Smooth muscle cell (in vitro differentiated cells): ENCODE results near the gene ACO2. TPM values are rescaled to one million over a fixed set of nuclear protein-coding genes. Genes with fewer than 3 reads are reported as not detected.

Experiments used
- DNase-seq: peaks from one replicate; lab custom pipeline; 2025; ENCODE audit not compliant: unreplicated experiment; lab: John Stamatoyannopoulos, UW
- H2AFZ ChIP-seq: fragments of 200-600 bp; sonication (generic); 2 replicates; pipeline ENCODE4 v1.6.0; 2016; ENCODE audit warnings: antibody characterized with exemption, low read depth, mild to moderate bottlenecking
- H3F3A ChIP-seq: fragments of 200-600 bp; sonication (generic); 2 replicates; pipeline ENCODE4 v1.6.0; 2017; ENCODE audit warnings: antibody characterized with exemption, low read depth
- H3K27ac ChIP-seq: fragments of 200-600 bp; sonication (generic); 2 replicates; pipeline ENCODE4 v1.5.1; 2016; ENCODE audit warnings: low read depth, mild to moderate bottlenecking
- H3K27me3 ChIP-seq: fragments of 200-600 bp; sonication (generic); 2 replicates; pipeline ENCODE4 v1.6.1; 2016; ENCODE audit warnings: low read depth, mild to moderate bottlenecking
- H3K36me3 ChIP-seq: fragments of 200-600 bp; sonication (generic); 2 replicates; pipeline ENCODE4 v1.5.1; 2016; ENCODE audit warnings: low read depth
- H3K4me1 ChIP-seq: fragments of 200-600 bp; sonication (generic); 2 replicates; pipeline ENCODE4 v1.5.1; 2016; ENCODE audit warnings: low read depth
- H3K4me2 ChIP-seq: fragments of 200-600 bp; sonication (generic); 2 replicates; pipeline ENCODE4 v1.6.0; 2016; ENCODE audit warnings: mild to moderate bottlenecking
- H3K4me3 ChIP-seq: fragments of 200-600 bp; sonication (generic); 2 replicates; pipeline ENCODE4 v1.5.1; 2016; ENCODE audit warnings: mild to moderate bottlenecking
- H3K79me2 ChIP-seq: fragments of 200-600 bp; sonication (generic); 2 replicates; pipeline ENCODE4 v1.6.0; 2016; ENCODE audit warnings: low read depth, mild to moderate bottlenecking
- H3K9ac ChIP-seq: fragments of 200-600 bp; sonication (generic); 2 replicates; pipeline ENCODE4 v1.6.0; 2016; ENCODE audit warnings: low read depth
- H3K9me3 ChIP-seq: fragments of 200-600 bp; sonication (generic); replicated peaks from 2 replicates; pipeline ENCODE4 v1.5.1; 2016; ENCODE audit warnings: low read depth
- H4K20me1 ChIP-seq: fragments of 200-600 bp; sonication (generic); 2 replicates; pipeline ENCODE4 v1.6.0; 2016; ENCODE audit warnings: low read depth
- WGBS: methylation state at CpG from one replicate; pipeline ENCODE4 v1.1.7; 2016; ENCODE audit warnings: low lambda C conversion rate; 5-methylcytosine and 5-hydroxymethylcytosine counted together
- polyA plus RNA-seq: library from polyadenylated mRNA; unstranded; fragments of >200 nt; fragmentation: Nextera tagmentation; extraction: Ambion mirVana; gene quantifications from 2 replicates; pipeline ENCODE4 v1.2.1, GENCODE V29; 2016
- total RNA-seq: library from RNA; depleted of rRNA; stranded (reverse); fragments of >200 nt; gene quantifications from 2 replicates; pipeline ENCODE4 v1.2.3, GENCODE V29; 2014
- TF ChIP-seq, protein P1 (sequence below): fragments of 200-600 bp; sonication (generic); IDR thresholded peaks from 2 replicates; pipeline ENCODE4 v1.5.1; 2017; ENCODE audit warnings: borderline replicate concordance, mild to moderate bottlenecking, antibody characterized with exemption; ENCODE audit not compliant: insufficient read depth, poor library complexity, severe bottlenecking

The ACO2 gene
- total and polyA plus RNA-seq, 2 experiments from 2014 or later = 33.0 to 72.1 TPM

GRCh38 chr22:41574847-41575381, 106.0 kb downstream of the ACO2 start:
- Histone ChIP-seq H3F3A (no peaks in the 10 kb centered on the region), H3K4me1 (no peaks in the 10 kb centered on the region), H3K79me2 (no peaks in the 10 kb centered on the region), H3K4me2 (no peak overlapping the region), H3K27me3 (no peaks in the 10 kb centered on the region), H2AFZ (no peak overlapping the region), H4K20me1 (no peaks in the 10 kb centered on the region), H3K36me3 (no peaks in the 10 kb centered on the region), H3K9ac (no peak overlapping the region), H3K4me3 (no peak overlapping the region), H3K9me3 (no peaks in the 10 kb centered on the region), H3K27ac (no peak overlapping the region)
- DNase-seq = no peak
- 89% methylated on average over 21 of the region's 26 CpGs for WGBS
- TF ChIP-seq, protein P1, sequence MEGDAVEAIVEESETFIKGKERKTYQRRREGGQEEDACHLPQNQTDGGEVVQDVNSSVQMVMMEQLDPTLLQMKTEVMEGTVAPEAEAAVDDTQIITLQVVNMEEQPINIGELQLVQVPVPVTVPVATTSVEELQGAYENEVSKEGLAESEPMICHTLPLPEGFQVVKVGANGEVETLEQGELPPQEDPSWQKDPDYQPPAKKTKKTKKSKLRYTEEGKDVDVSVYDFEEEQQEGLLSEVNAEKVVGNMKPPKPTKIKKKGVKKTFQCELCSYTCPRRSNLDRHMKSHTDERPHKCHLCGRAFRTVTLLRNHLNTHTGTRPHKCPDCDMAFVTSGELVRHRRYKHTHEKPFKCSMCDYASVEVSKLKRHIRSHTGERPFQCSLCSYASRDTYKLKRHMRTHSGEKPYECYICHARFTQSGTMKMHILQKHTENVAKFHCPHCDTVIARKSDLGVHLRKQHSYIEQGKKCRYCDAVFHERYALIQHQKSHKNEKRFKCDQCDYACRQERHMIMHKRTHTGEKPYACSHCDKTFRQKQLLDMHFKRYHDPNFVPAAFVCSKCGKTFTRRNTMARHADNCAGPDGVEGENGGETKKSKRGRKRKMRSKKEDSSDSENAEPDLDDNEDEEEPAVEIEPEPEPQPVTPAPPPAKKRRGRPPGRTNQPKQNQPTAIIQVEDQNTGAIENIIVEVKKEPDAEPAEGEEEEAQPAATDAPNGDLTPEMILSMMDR = no peak

GRCh38 chr22:41575533-41575932, 106.6 kb downstream of the ACO2 start:
- WGBS = 96% methylated on average over 15 of the region's 15 CpGs
- no peaks in the 10 kb centered on the region for H3K79me2 ChIP-seq
- no peak overlapping the region for H3K4me2 ChIP-seq
- no peak for DNase-seq
- H2AFZ ChIP-seq = no peak overlapping the region
- H3K4me1 ChIP-seq = no peaks in the 10 kb centered on the region
- H3K4me3 ChIP-seq = no peak overlapping the region
- H3K36me3 ChIP-seq = no peaks in the 10 kb centered on the region
- no peaks in the 10 kb centered on the region for H4K20me1 ChIP-seq
- no peaks in the 10 kb centered on the region for H3K27me3 ChIP-seq
- no peak overlapping the region for H3K9ac ChIP-seq
- no peaks in the 10 kb centered on the region for H3F3A ChIP-seq
- TF ChIP-seq, protein P1 = no peak
- H3K27ac ChIP-seq = no peak overlapping the region
- no peaks in the 10 kb centered on the region for H3K9me3 ChIP-seq

DNA sequence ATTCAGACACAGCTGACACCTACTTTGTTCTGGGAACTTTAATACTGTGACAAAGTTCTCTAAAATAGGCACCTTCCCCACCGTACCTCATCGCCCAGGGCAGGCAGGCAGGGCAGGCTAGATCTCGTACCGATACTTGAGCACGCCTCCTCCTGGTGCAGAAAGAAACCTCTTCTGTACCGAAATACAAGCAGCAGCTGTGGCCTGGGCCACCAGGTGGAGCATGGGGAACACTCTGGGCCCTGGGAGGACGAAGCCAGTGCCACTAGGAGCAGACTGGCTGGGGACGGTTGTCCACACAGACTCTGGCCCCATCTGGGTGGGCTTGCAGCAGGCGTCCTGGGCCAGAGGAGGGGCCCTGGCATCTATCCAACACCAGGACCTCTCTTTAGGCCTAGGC, 108.0 kb downstream of the ACO2 start:
- no peaks in the 10 kb centered on the region for H3K36me3 ChIP-seq

More for the DNA sequence above, 108.0 kb downstream of the ACO2 start:
- Histone ChIP-seq H3K27ac (no peak overlapping the region), H3F3A (no peaks in the 10 kb centered on the region), H3K4me2 (no peak overlapping the region), H2AFZ (no peak overlapping the region), H3K9me3 (no peaks in the 10 kb centered on the region), H3K79me2 (no peaks in the 10 kb centered on the region), H4K20me1 (no peaks in the 10 kb centered on the region), H3K4me3 (no peak overlapping the region), H3K27me3 (no peaks in the 10 kb centered on the region), H3K9ac (no peak overlapping the region), H3K4me1 (no peaks in the 10 kb centered on the region)
- 71% methylated on average over 9 of the region's 9 CpGs for WGBS
- TF ChIP-seq, protein P1 = peak; percentile 36
- DNase-seq = no peak
